Pancreas (tissue), 10 donors: ENCODE results near the gene PNKP. TPM values are rescaled to one million over a fixed set of nuclear protein-coding genes. Genes with fewer than 3 reads are reported as not detected.

Experiments
- ATAC-seq, 4 donors: fragments of 200-7000 bp; cut with Tn5 transposase; one replicate each; pipeline versions ENCODE4 v1.8.0 to v1.9.1; 2020; ENCODE audit warnings: mild to moderate bottlenecking in 4 of 4, moderate library complexity in 4 of 4
- DNase-seq, 6 donors: peaks; one replicate each; pipeline ENCODE4 v3.0.0-alpha.2; 2020
- FAIRE-seq: peaks from 2 replicates; lab custom pipeline; 2012; peaks lifted over from hg19 to GRCh38; lab: Jason Lieb, UNC
- H3K27ac ChIP-seq, 4 donors: fragments of 200-600 bp; sonication (generic); 1 replicate in 3 of 4; 2 replicates in 1 of 4; pipeline versions ENCODE4 v1.5.0 to v1.8.0; 2020
- H3K27me3 ChIP-seq, 4 donors: fragments of 200-600 bp; one replicate each; pipeline ENCODE4 v1.8.0; 2021
- H3K36me3 ChIP-seq, 3 donors: fragments of 200-600 bp; sonication (generic) in 1 of 3; one replicate each; pipeline versions ENCODE4 v1.5.0 to v1.8.0; 2020 to 2021
- H3K4me1 ChIP-seq, 3 donors: fragments of 200-600 bp; one replicate each; pipeline ENCODE4 v1.8.0; 2021
- H3K4me3 ChIP-seq, 4 donors: fragments of 200-600 bp; sonication (generic) in 2 of 4; one replicate each; pipeline versions ENCODE4 v1.5.0 to v1.8.0; 2020 to 2021
- H3K9me3 ChIP-seq, 4 donors: fragments of 200-600 bp; one replicate each; pipeline ENCODE4 v1.8.0; 2021
- WGBS, 2 donors: extraction: QIAGEN DNeasy Blood & Tissue Kit; methylation state at CpG; one replicate each; pipeline ENCODE4 v1.1.7; 2013; 5-methylcytosine and 5-hydroxymethylcytosine counted together
- intact Hi-C, 3 donors: fragments of 100-400 bp; cut with DNase I; formaldehyde crosslinking; loops; one replicate each; pipeline versions ENCODE4 v1.11.1 to v1.14.2; 2022
- polyA plus RNA-seq, 2 donors: library from polyadenylated mRNA; stranded (reverse); fragments of 200-250 nt; gene quantifications; one replicate each; pipeline ENCODE4 v1.2.3, GENCODE V29; 2013
- total RNA-seq, 6 donors: library from RNA; stranded (reverse); fragmentation: NEBNext Ultra II Directional in 4 of 6; extraction: Animal tissue kit (Norgen Biotek cat#: 25700) in 4 of 6; gene quantifications; one replicate each; pipeline versions ENCODE4 v1.2.1 to v1.2.4, GENCODE V29; 2021 to 2023
- TF ChIP-seq, protein P1 (sequence below), 4 donors: fragments of 200-600 bp; sonication (generic) in 3 of 4; IDR thresholded peaks; one replicate each; pipeline versions ENCODE4 v1.5.0 to v1.8.0; 2021; ENCODE audit warnings: antibody characterized with exemption in 4 of 4
- donor health status: healthy with polysubstance abuse.
- donor health status: DM: no; HTN: no; CAD: no; lungs with moderate emphysema.
- donor health status: DM: no; HTN: no; CAD: no.
- donor health status: control.
- donor health status: control.
- donor health status: Bipolar disorder and iron deficiency.
- donor health status: DM: yes; HTN: yes; CAD: no.
- donor health status: DM: no; HTN: no; CAD: no.
- donor health status: DM: no; HTN: no; CAD: no.
- donor health status: DM: yes; HTN: yes; CAD: no.

PNKP gene
- total RNA-seq (10 to 100 TPM; 28.7 to 52.4 (median 34.6) TPM), polyA plus RNA-seq (100 to 1,000 TPM in 1 of 2 donors, 10 to 100 TPM in 1; 76.0 to 154 TPM)

- H3K27ac ChIP-seq: peak within 1 kb of the TSS; percentile 61 to 94 (median 82)
- no peak for FAIRE-seq
- peak; percentile 58 to 73 (median 66) for ATAC-seq
- DNase-seq: peak; percentile 81 to 93 (median 90)
- H3K9me3 ChIP-seq: no peaks in the 10 kb centered on the region
- H3K4me3 ChIP-seq: peak within 1 kb of the TSS; percentile 58 to 70 (median 68)
- WGBS, 2 donors: 0 to 1% methylated on average over 61 to 65 of the region's 65 CpGs
- peaks cover 16 to 35% (median 25%) of the 10 kb centered on the region in 3 donors for H3K4me1 ChIP-seq
- intact Hi-C loops: no loop called here
- peaks cover 0 to 4% (median 0%) of the 10 kb centered on the region in 3 donors for H3K36me3 ChIP-seq
- H3K27me3 ChIP-seq: no peaks in the 10 kb centered on the region
- TF ChIP-seq, protein P1, sequence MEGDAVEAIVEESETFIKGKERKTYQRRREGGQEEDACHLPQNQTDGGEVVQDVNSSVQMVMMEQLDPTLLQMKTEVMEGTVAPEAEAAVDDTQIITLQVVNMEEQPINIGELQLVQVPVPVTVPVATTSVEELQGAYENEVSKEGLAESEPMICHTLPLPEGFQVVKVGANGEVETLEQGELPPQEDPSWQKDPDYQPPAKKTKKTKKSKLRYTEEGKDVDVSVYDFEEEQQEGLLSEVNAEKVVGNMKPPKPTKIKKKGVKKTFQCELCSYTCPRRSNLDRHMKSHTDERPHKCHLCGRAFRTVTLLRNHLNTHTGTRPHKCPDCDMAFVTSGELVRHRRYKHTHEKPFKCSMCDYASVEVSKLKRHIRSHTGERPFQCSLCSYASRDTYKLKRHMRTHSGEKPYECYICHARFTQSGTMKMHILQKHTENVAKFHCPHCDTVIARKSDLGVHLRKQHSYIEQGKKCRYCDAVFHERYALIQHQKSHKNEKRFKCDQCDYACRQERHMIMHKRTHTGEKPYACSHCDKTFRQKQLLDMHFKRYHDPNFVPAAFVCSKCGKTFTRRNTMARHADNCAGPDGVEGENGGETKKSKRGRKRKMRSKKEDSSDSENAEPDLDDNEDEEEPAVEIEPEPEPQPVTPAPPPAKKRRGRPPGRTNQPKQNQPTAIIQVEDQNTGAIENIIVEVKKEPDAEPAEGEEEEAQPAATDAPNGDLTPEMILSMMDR (IDR thresholded peaks at IDR 0.05): no peak
Measured at GRCh38 chr19:49866933-49867782, at the start of gene PNKP. Gene PNKP, minus strand, starts transcription at chr19:49867576. Its CDS starts 372 bp downstream, at chr19:49867204.

DNA sequence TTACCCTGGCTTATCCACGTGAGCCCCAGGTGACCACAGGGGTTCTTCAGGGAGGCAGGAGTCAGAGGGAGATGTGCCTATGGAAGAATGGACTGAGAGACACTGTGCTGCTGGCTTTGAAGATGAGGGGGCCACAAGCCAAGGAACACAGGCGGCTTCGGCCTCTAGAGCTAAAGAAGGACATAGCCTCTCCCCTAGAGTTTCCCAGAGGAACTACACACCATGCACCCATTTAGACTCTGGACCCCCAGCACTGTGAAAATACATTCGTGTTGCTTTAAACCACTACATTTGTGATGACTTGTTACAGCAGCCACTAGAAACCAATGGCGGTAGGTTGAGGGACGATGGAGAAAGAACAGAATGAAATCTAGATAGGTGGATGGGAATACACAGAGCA is 47.9 kb upstream of the PNKP start:
- no peaks in the 10 kb centered on the region for H3K4me1 ChIP-seq
- no peaks in the 10 kb centered on the region for H3K27me3 ChIP-seq
- TF ChIP-seq, protein P1 (IDR thresholded peaks at IDR 0.05): no peak
- ATAC-seq (no peak), DNase-seq (no peak), FAIRE-seq (no peak)
- H3K36me3 ChIP-seq: no peaks in the 10 kb centered on the region
- 95 to 98% methylated on average over 6 of the region's 6 CpGs for WGBS, 2 donors
- no peak overlapping the region for H3K27ac ChIP-seq
- intact Hi-C loops: no loop called here
- H3K9me3 ChIP-seq: no peaks in the 10 kb centered on the region
- no peak overlapping the region for H3K4me3 ChIP-seq

DNA sequence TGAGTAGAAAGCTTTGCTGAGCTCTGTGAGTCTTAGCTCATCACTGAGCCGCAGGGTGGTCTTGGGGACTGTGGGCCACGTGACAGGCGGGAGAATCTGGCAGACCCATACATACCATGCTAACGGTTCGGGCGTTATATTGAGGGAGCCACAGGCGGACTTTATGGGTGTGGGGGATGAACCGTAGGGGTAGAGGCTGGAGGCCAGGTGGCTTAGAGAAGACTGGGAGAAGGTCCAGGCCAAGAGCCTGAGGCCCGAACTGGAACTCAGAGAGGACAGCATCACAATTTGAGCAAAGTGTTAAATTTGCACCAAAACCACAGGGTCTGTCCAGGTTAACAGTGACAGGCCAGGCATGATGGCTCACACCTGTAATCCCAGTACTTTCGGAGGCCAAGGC is 46.3 kb upstream of the PNKP start:
- DNase-seq (no peak), ATAC-seq (no peak), FAIRE-seq (no peak)
- intact Hi-C loops: no loop called here
- Histone ChIP-seq H3K9me3 (no peaks in the 10 kb centered on the region), H3K4me1 (no peaks in the 10 kb centered on the region), H3K36me3 (peaks cover 0 to 8% (median 3%) of the 10 kb centered on the region in 3 donors), H3K27ac (no peak overlapping the region), H3K27me3 (no peaks in the 10 kb centered on the region), H3K4me3 (no peak overlapping the region)
- TF ChIP-seq, protein P1 (IDR thresholded peaks at IDR 0.05): no peak
- WGBS, 2 donors: 96 to 97% methylated on average over 10 of the region's 10 CpGs

- Histone ChIP-seq H3K9me3 (no peaks in the 10 kb centered on the region), H3K27me3 (no peaks in the 10 kb centered on the region), H3K36me3 (peaks cover 0 to 12% (median 3%) of the 10 kb centered on the region in 3 donors), H3K27ac (no peak overlapping the region), H3K4me1 (no peaks in the 10 kb centered on the region), H3K4me3 (no peak overlapping the region)
- TF ChIP-seq, protein P1 (IDR thresholded peaks at IDR 0.05): no peak
- WGBS, 2 donors: 89 to 92% methylated on average over 21 of the region's 21 CpGs
- FAIRE-seq: no peak
- no peak for ATAC-seq
- intact Hi-C loops: no loop called here
- no peak for DNase-seq
Measured at GRCh38 chr19:49912965-49913685, 45.7 kb upstream of the PNKP start.
